ENCODE results near the gene SPRR4.

Gene SPRR4

DNA sequence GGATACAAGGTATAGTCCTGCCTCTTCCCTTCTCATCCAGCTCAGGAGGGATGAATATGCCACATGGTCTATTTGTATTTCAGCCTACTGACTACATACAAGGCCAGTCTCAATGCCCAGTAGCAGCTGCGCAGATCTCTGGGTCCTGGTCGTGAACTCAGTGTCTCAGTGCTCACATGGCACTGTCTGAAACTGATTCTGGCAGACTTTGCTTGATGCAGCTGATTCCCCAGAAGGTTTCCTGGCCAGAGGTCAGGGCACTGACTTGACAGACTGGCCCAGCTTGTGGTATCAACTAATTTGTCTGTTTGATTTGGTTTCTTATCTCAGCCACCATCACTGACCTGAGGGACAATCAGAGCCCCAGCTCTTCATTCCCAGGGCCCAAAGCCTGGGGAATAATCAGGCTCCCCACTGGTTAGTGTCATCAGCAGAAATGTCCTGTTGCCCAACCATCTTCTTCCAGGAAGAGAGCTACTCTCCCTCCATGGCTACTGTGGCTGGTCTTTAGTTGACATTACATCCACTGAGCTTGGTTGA is 7.5 kb upstream of the SPRR4 start:
- DNase-seq (ENCODE audit: insufficient read length, low spot score), result no peak
- no peak for TF ChIP-seq CTCF (IDR thresholded peaks at IDR 0.05; ENCODE audit: insufficient read depth, missing control alignments)
- no peak for FAIRE-seq

DNA sequence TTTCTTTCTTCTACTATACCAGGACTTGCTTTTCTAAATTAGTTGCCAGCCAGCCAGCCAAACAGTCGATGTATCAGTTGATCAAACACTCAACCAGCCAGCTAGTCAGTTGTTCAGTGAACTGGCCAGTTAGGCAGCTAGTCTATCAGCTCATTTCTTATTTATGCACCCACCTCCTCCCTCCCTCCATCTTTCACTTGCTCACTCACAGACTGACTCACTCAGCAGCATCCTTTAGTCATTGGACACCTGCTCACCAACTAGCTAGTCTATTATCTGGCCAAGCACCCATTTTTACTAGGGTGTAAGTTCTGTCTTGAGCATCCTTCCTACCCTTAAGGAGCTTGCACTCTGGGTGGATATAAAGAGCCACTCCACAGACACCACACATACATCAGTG is 5.9 kb upstream of the SPRR4 start:
- FAIRE-seq, result no peak
- no peak for DNase-seq (ENCODE audit: insufficient read length, low spot score)
- TF ChIP-seq CTCF (IDR thresholded peaks at IDR 0.05; ENCODE audit: insufficient read depth, missing control alignments), result no peak

DNA sequence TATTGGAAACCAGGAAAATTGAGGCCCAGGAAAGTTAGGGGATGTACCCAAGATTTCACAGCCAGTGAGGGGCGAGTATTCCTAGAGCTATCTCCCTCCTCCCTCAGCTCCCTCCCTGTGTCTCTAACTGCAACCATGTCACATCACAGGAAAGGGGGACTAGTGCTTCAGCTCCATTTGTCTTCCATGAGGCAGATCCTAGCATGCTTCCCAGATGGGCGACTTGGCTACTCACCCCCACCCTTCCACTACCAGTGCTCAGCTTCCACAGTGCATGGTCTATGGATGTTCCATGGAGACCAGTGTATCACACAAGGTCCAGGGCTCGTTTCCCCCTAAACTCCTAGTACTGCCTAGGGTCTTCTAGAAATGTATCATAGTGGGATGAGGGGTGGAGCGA is 4.6 kb upstream of the SPRR4 start:
- DNase-seq (ENCODE audit: insufficient read length, low spot score) (no peak), FAIRE-seq (no peak)
- no peak for TF ChIP-seq CTCF (IDR thresholded peaks at IDR 0.05; ENCODE audit: insufficient read depth, missing control alignments)

DNA sequence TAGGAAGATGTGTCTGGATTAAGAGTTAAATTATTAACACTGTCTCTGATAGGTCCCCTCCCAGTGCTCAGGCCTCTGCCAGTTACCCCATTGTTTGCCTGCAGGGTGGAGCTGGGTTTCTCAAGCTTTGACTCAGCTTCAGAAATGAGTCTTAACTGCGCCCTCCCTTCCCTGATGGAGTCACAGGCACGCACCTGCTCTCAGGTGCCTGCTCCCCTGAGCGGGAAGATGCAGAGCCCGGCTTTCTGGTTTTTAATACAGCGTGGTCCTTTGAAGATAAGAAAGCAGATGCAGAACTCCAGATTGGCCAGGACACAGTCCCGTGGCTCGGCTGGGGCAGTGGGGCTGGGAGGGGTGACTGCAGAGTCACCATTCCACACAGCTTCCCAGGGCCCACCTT is 3.2 kb upstream of the SPRR4 start:
- FAIRE-seq (no peak), DNase-seq (ENCODE audit: insufficient read length, low spot score) (no peak)
- no peak for TF ChIP-seq CTCF (IDR thresholded peaks at IDR 0.05; ENCODE audit: insufficient read depth, missing control alignments)

- no peak for FAIRE-seq
- TF ChIP-seq CTCF (IDR thresholded peaks at IDR 0.05; ENCODE audit: insufficient read depth, missing control alignments), result no peak
- DNase-seq (ENCODE audit: insufficient read length, low spot score), result no peak
Observed at GRCh38 chr1:152968248-152968647, 2.2 kb upstream of the SPRR4 start.

DNA sequence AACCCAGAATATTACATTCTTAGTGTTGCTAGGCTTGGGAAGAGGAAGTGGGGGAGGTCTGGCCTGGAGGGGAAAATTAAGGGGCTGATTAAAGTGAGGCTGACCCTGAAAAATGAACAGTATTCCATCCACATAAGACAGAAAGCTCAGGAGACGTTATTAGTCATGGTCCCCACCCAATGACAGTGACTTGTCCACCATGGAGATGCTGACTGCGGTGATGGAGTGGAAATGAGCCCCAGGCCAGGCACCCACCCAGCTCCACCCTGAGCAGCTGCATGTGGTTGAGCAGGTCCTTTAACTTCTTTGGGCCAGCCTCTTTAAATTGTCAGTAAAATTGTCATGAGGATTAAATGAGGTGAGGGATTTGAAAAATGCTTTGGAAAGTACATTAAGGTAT is 1.4 kb upstream of the SPRR4 start:
- DNase-seq (ENCODE audit: insufficient read length, low spot score) (no peak), FAIRE-seq (no peak)
- TF ChIP-seq CTCF (IDR thresholded peaks at IDR 0.05; ENCODE audit: insufficient read depth, missing control alignments), result no peak

DNA sequence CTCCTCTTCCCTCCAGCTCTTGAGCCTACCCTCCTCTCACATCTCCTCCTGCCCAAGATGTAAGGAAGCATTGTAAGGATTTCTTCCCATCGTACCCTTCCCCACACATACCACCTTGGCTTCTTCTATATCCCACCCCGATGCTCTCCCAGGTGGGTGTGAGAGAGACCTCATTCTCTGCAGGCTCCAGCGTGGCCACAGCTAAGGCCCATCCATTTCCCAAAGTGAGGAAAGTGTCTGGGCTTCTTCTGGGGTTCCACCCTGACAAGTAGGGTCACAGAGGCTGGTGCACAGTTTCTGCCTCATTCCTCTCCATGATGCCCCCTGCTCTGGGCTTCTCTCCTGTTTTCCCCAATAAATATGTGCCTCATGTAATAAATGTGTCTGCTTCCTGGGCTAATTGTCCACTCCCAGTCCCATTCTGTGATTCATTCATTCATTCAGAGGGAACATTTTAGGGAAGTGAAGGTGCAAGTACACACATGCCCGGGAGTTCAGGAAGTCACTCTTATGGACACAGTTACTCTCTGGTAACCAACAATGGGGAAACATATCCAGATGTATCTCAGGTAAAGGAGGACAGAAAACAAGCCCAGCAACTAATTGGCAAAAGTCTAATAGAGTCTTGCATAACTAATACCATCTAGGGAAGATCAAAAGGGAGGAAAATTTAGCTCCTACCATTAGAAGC is 1.9 kb downstream of the SPRR4 start:
- DNase-seq (ENCODE audit: insufficient read length, low spot score) (no peak), FAIRE-seq (no peak)
- TF ChIP-seq CTCF (IDR thresholded peaks at IDR 0.05; ENCODE audit: insufficient read depth, missing control alignments), result no peak
